GM19455 (cell line): ENCODE results near the gene VPS36.
"Not testable (repeated sequence)": the region's sequence is repeated elsewhere in the genome, so short reads cannot be mapped to it uniquely, and the experiment has no call there.

ENCODE experiments used
- ATAC-seq: cut with Tn5 transposase; IDR thresholded peaks from one replicate; pipeline ENCODE4 v1.9.1; 2021; ENCODE audit not compliant: unreplicated experiment

Gene VPS36, protein sequence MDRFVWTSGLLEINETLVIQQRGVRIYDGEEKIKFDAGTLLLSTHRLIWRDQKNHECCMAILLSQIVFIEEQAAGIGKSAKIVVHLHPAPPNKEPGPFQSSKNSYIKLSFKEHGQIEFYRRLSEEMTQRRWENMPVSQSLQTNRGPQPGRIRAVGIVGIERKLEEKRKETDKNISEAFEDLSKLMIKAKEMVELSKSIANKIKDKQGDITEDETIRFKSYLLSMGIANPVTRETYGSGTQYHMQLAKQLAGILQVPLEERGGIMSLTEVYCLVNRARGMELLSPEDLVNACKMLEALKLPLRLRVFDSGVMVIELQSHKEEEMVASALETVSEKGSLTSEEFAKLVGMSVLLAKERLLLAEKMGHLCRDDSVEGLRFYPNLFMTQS

GRCh38 chr13:52450012-52450792 is at the start of gene VPS36:
TSS of gene VPS36 (minus strand) at chr13:52450634. CDS start at chr13:52450594, 40 bp downstream.
- peak; percentile 65 for ATAC-seq

- ATAC-seq: not testable (repeated sequence)
Measured at GRCh38 chr13:52497979-52498378, 47.5 kb upstream of the VPS36 start.

GRCh38 chr13:52494241-52494640 is 43.8 kb upstream of the VPS36 start:
- not testable (repeated sequence) for ATAC-seq

DNA sequence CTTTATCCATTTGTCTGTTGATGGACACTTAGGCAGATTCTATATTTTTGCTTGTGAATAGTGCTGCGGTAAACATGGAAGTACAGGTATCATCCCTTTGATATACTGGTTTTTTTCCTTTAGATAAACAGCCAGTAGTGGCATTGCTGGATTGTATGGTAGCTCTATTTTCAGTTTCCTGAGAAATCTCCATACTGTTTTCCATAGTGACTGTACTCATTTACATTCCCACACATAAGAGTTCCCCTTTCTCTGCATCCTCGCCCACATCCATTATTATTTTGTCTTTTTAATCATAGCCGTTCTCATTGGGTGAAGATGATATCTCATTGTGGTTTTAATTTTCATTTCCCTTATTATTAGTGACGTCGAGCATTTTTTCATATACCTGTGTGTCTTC is 40.6 kb upstream of the VPS36 start:
- ATAC-seq: not testable (repeated sequence)

- not testable (repeated sequence) for ATAC-seq
Measured at GRCh38 chr13:52488763-52489162, 38.3 kb upstream of the VPS36 start.

DNA sequence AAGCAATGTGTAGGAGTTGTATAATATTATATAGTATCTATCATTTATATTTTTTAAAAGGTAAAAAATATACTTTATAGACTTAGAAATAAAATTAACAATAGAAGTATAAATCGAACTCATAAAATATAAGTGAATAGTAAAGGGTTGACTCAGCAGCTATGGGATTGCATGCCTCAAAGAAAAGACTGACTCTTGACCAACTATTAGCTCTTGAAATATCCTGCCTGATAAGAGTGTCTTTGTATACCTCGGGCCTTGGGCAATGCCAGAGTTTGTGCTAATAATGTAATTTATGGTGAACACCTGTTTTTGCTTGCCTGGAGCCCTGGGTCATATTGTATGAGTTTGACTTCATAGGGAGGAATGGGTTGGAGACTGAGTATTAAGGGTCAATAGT is 36.6 kb upstream of the VPS36 start:
- ATAC-seq: not testable (repeated sequence)

DNA sequence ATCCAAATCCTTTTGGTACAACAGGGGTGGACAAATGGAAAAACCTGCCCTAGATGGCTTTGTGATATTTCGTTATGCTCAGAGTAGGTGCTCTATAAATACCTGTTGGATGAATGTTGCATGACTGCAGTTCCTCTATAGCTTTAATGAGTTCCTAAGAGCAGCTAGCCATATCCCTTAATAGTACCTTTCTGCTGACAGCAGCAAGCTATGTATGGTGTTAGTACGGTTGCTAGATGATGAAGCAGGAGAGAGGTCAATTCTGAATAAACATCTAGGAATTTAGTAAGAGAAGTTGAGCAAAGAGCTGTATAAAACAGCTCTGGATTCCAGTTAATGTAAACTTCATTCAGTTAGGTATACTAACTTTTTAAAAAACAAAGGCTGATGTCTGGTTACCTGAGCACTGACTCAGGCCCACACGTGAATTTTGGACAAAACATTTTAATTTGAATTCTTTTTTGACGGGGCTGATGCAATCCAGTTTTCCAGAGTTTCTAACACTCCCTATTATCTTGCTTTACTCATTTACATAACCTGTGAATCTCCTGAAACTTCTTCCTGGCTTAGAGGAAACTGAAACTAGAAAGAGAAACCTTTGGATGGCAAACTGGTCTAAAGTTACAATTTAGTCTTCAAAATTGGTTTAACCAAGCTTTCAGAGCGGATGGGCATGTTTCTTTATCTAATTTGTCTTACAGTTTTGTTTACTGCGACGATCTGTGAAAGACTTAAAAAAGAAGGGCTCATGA is 30.4 kb upstream of the VPS36 start:
- ATAC-seq: not testable (repeated sequence)

GRCh38 chr13:52468487-52468886 is 18.1 kb upstream of the VPS36 start:
- ATAC-seq: not testable (repeated sequence)

GRCh38 chr13:52463526-52463925 is 13.1 kb upstream of the VPS36 start:
- no peak for ATAC-seq

- ATAC-seq: no peak
Measured at GRCh38 chr13:52461265-52461664, 10.8 kb upstream of the VPS36 start.

- ATAC-seq: no peak
Measured at GRCh38 chr13:52459668-52460067, 9.2 kb upstream of the VPS36 start.

- ATAC-seq: peak; percentile 43
Measured at GRCh38 chr13:52455677-52456041, 5.2 kb upstream of the VPS36 start.

GRCh38 chr13:52454820-52455676 is 4.6 kb upstream of the VPS36 start, which contains the start of gene CKAP2:
TSS of gene CKAP2 (plus strand) at chr13:52455478. CDS start at chr13:52455557, 79 bp downstream.
- peak; percentile 74 for ATAC-seq

- ATAC-seq: peak; percentile 28
Measured at GRCh38 chr13:52454459-52454819, 4.0 kb upstream of the VPS36 start.

DNA sequence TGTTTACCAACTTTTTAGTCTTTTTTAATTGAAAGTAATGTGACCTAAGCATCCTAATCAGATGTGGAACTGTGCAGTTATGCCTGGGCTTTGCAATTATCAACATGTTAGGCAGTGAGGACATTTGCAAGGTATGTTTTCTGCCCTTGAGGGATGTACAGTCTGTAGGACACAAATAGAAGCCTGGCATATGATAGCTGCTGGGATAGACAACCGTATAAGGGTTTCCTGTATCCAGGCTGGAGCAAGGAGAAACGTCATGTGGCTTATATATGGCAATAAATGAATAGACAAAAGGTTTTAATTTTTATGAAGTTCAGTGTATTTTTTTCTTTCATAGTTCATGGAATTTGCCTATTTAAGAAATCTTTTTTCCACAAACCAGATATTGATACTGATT is 2.0 kb upstream of the VPS36 start:
- ATAC-seq: no peak

GRCh38 chr13:52451135-52451804 is 836 bp upstream of the VPS36 start:
- ATAC-seq: no peak

DNA sequence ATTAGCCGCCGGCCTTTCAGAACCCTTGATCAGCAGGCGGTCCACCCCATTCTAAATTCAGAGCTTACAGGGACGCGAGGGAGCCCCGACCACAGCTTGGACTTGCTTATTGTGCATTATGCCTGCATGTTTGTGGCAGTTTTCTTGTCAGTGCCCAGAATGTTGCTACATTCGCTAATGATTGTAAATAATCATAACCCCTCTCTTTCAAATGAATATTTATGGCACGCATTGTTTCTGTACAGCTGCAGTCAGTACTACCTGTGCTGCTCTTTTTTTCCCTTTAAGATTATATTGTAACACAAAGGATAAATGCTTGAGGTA is 321 bp upstream of the VPS36 start:
- no peak for ATAC-seq

GRCh38 chr13:52449331-52450011 is 963 bp downstream of the VPS36 start:
- ATAC-seq: peak; percentile 0

DNA sequence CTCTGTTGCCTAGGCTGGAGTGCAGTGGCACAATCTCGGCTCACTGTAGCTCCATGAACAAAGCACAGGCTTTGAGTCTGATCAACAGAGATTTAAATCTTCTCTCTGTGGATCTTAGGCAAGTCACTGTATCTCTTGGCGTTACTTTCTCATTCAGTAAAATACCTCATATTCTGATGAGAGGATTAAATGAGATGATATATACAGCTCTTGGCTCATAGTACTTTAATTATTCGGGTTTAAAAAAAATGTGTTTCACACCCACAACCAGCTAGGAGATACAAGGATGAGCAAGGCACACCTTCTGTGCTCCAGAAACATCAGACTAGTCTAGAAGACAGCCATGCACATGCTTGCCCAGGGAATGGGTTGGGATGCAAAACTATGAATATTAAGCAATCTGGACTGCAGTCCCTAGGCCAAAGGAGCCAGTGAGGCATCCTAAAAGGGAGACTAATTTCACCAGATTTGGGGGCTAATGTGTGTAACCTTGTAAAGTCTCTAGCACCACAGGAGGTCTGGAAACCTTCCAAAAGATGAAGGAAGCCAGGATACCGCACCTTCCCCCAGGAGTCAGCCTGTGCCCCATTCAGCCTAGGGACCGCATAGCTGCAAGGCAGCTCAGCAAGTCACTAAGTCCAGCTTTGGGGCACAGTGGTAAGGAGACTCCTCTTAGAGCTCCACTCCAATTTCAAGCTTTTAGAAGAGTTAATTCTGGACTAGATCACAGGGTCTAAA is 2.5 kb downstream of the VPS36 start:
- no peak for ATAC-seq
